Measurements from ENCODE around the gene RIPK4. TPM values are rescaled to one million over a fixed set of nuclear protein-coding genes. Genes with fewer than 3 reads are reported as not detected.

RIPK4 gene
- total and polyA plus RNA-seq, 8 donors: 5.8 to 10.5 (median 8.5) TPM

DNA sequence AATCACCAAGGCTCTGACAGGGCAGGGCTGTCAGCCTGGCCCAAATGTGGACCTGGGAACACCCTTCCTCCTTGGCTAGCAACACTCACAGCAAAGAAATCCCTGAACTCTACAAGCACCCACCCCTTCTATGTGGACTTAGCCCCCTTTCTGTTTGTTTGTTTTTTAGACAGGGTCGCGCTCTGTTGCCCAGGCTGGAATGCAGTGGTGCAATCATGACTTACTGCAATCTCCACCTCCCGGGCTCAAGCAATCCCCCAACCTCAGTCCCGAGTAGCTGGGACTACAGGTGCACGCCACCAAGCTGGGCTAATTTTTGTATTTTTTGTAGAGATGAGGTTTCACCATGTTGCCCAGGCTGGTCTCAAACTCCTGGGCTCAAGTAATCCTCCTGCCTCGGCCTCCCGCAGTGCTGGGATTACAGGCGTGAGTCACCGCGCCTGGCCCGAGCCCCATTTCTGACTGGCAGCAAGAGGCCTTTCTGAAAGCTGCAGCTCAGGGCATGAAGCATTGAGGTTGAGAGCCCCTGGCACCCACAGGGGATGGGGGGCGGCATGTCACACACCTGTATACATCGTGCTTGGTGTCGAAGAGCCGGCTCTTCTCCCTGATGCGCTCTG lies 16.2 kb downstream of the RIPK4 start:
- Histone ChIP-seq H3K27ac (no peak overlapping the region), H3K27me3 (peaks cover 0 to 6% of the 10 kb centered on the region in 2 donors), H3K4me1 (peaks cover 8% of the 10 kb centered on the region in 2 donors), H3K4me3 (no peak overlapping the region), H3K36me3 (peaks cover 0 to under 1% of the 10 kb centered on the region in 2 donors), H3K9me3 (no peaks in the 10 kb centered on the region)
- ATAC-seq: no peak
- intact Hi-C loops (cut with DNase I): no loop called here
- DNase-seq: no peak
- TF ChIP-seq, protein P1, sequence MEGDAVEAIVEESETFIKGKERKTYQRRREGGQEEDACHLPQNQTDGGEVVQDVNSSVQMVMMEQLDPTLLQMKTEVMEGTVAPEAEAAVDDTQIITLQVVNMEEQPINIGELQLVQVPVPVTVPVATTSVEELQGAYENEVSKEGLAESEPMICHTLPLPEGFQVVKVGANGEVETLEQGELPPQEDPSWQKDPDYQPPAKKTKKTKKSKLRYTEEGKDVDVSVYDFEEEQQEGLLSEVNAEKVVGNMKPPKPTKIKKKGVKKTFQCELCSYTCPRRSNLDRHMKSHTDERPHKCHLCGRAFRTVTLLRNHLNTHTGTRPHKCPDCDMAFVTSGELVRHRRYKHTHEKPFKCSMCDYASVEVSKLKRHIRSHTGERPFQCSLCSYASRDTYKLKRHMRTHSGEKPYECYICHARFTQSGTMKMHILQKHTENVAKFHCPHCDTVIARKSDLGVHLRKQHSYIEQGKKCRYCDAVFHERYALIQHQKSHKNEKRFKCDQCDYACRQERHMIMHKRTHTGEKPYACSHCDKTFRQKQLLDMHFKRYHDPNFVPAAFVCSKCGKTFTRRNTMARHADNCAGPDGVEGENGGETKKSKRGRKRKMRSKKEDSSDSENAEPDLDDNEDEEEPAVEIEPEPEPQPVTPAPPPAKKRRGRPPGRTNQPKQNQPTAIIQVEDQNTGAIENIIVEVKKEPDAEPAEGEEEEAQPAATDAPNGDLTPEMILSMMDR (IDR thresholded peaks at IDR 0.05): no peak

DNA sequence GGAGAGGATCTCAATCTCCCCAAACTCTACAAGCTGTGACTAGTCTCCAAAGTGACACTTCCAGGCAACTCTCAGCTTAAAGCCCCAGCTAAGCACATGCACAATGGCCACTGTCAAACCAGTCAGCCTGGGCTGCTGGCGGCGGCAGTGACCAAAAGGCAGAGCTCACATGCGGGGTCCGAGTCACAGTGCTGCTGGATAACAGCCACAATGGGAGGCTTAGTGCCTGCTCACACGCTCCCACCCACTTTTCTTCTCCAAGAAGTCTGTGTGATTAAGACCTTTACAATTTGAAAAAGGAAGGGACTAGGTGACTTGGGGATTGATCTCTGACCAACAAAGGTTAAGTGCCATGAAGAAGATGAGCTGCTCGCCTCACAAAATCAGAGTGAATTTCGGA lies 16.8 kb downstream of the RIPK4 start:
- no peaks in the 10 kb centered on the region for H3K36me3 ChIP-seq
- intact Hi-C loops (cut with DNase I): no loop called here
- no peak overlapping the region for H3K4me3 ChIP-seq
- DNase-seq (no peak), ATAC-seq (no peak)
- H3K27me3 ChIP-seq: peaks cover 0 to 6% of the 10 kb centered on the region in 2 donors
- H3K4me1 ChIP-seq: peaks cover 8% of the 10 kb centered on the region in 2 donors
- no peaks in the 10 kb centered on the region for H3K9me3 ChIP-seq
- H3K27ac ChIP-seq: no peak overlapping the region
- TF ChIP-seq, protein P1 (IDR thresholded peaks at IDR 0.05): no peak

DNA sequence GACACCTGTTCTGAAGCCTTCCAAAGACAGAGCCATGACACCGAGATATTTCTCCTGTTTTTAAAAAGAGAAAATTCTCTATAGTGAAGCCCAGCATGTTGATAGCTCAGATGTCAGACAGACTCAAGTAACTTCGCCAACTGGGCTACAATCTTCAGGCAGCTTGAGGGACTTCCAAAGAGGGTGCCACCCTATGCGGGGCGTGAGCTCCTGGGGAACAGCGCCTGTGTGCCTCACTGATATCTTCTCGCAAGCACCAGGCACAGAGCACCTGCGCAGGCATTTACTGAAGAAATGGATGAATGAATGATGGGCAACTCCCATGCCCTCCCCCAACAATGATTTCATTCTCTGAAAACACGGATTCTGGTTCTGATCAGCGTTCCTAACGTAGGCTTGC lies 17.6 kb downstream of the RIPK4 start:
- Histone ChIP-seq H3K4me1 (peaks cover 8% of the 10 kb centered on the region in 2 donors), H3K36me3 (no peaks in the 10 kb centered on the region), H3K27ac (no peak overlapping the region), H3K9me3 (no peaks in the 10 kb centered on the region), H3K27me3 (peaks cover 0 to 8% of the 10 kb centered on the region in 2 donors), H3K4me3 (no peak overlapping the region)
- DNase-seq: no peak
- intact Hi-C loops (cut with DNase I): no loop called here
- ATAC-seq: no peak
- TF ChIP-seq, protein P1 (IDR thresholded peaks at IDR 0.05): no peak

GRCh38 chr21:41747943-41748738 lies 18.7 kb downstream of the RIPK4 start:
- intact Hi-C loops (cut with DNase I): no loop called here
- ATAC-seq (no peak), DNase-seq (no peak)
- Histone ChIP-seq H3K27ac (no peak overlapping the region), H3K4me1 (peaks cover 8% of the 10 kb centered on the region in 2 donors), H3K9me3 (no peaks in the 10 kb centered on the region), H3K4me3 (no peak overlapping the region), H3K27me3 (peaks cover 0 to 15% of the 10 kb centered on the region in 2 donors), H3K36me3 (peaks cover 0 to 4% of the 10 kb centered on the region in 2 donors)
- TF ChIP-seq, protein P1 (IDR thresholded peaks at IDR 0.05): no peak

DNA sequence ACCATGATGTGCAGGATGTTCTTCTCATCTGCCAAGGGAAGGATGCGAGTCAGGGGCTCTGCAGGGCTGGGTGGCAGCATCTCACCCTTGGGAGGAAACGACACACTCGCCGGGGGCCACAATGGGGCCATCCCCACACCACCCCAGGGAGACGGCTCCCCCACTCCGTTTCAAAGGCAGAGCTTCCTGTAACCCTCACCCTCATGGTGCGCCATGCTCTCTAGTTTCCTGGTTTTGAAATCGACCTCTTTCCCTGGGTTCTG lies 20.2 kb downstream of the RIPK4 start:
- peaks cover 0 to 3% of the 10 kb centered on the region in 2 donors for H3K4me1 ChIP-seq
- H3K27me3 ChIP-seq: peaks cover 0 to 15% of the 10 kb centered on the region in 2 donors

More for the DNA sequence above, 20.2 kb downstream of the RIPK4 start:
- H3K9me3 ChIP-seq: no peaks in the 10 kb centered on the region
- intact Hi-C loops (cut with DNase I): no loop called here
- H3K36me3 ChIP-seq: peaks cover 0 to 14% of the 10 kb centered on the region in 2 donors
- H3K27ac ChIP-seq: no peak overlapping the region
- H3K4me3 ChIP-seq: no peak overlapping the region
- TF ChIP-seq, protein P1 (IDR thresholded peaks at IDR 0.05): no peak
- ATAC-seq (no peak), DNase-seq (no peak)
